HCT116 (cell line): ENCODE results near the gene UCK1. TPM values are rescaled to one million over a fixed set of nuclear protein-coding genes. Genes with fewer than 3 reads are reported as not detected.

Experiments
- ATAC-seq: fragments of 200-7000 bp; cut with Tn5 transposase; 2 replicates; pipeline ENCODE4 v1.9.1; 2020; ENCODE audit warnings: mild to moderate bottlenecking, moderate library complexity
- BruUV-seq: library from RNA; stranded (reverse); fragments of 400-500 nt; replicated peaks from 2 replicates; lab custom pipeline; 2021; lab: Mats Ljungman, UMichigan
- CTCF ChIA-PET: fragments of 300-600 bp; sonication (Branson Sonifier 250); formaldehyde crosslinking; loops from one replicate; lab custom pipeline; 2021; ENCODE audit warnings: antibody characterized with exemption; lab: Charles Lee
- POLR2A ChIA-PET: fragments of 300-600, 350-600 bp; sonication (Branson Sonifier 250); formaldehyde crosslinking; loops from one replicate; lab custom pipeline; 2021; ENCODE audit warnings: antibody characterized with exemption; lab: Charles Lee
- RAD21 ChIA-PET, 2 experiments: fragments of 300-600 bp; sonication (Branson Sonifier 250); formaldehyde crosslinking; loops; one replicate each; lab custom pipeline; 2023; ENCODE audit warnings: low total read pairs in 2 of 2; ENCODE audit not compliant: uncharacterized antibody in 2 of 2, unreplicated experiment in 2 of 2, low non-redundant PET in 1 of 2; lab: Charles Lee
- DNase-seq: peaks from one replicate; pipeline ENCODE4 v3.0.0-alpha.2; 2010; ENCODE audit warnings: low read depth, low spot score
- H2AFZ ChIP-seq: fragments of 200-600 bp; shearing (Covaris generic), sonication (generic); 2 replicates; pipeline ENCODE4 v1.6.1; 2017; ENCODE audit warnings: low read depth, mixed run types, mixed read lengths, antibody characterized with exemption, low read length; ENCODE audit not compliant: poor library complexity, severe bottlenecking
- H3K27ac ChIP-seq: 2 replicates; pipeline ENCODE4 v1.5.1; 2012; ENCODE audit warnings: low read depth, low read length
- H3K27me3 ChIP-seq: fragments of 200-600 bp; sonication (generic); 2 replicates; pipeline ENCODE4 v1.6.1; 2016; ENCODE audit warnings: mixed run types, low read length, mixed read lengths; ENCODE audit not compliant: insufficient read depth
- H3K36me3 ChIP-seq, 2 experiments: fragments of 200-500 bp in 1 of 2; fragments of 200-600 bp in 1 of 2; sonication (Bioruptor generic) in 1 of 2; sonication (generic) in 1 of 2; 2 replicates each; pipeline versions ENCODE4 v1.5.1 to v1.6.1; 2014 to 2016; ENCODE audit warnings: low read length in 2 of 2, inconsistent platforms in 1 of 2, mixed read lengths in 1 of 2, mixed run types in 1 of 2; ENCODE audit not compliant: insufficient read depth in 2 of 2, control insufficient read depth in 1 of 2
- H3K4me1 ChIP-seq, 2 experiments: fragments of 200-600 bp in 1 of 2; sonication (generic) in 1 of 2; 2 replicates each; pipeline versions ENCODE4 v1.5.1 to v1.6.1; 2012 to 2017; ENCODE audit warnings: low read length in 2 of 2, inconsistent platforms in 1 of 2, mild to moderate bottlenecking in 1 of 2, mixed read lengths in 1 of 2, mixed run types in 1 of 2, moderate library complexity in 1 of 2; ENCODE audit not compliant: insufficient read depth in 2 of 2, control insufficient read depth in 1 of 2
- H3K4me2 ChIP-seq: fragments of 200-600 bp; sonication (generic); 2 replicates; pipeline ENCODE4 v1.6.1; 2017; ENCODE audit warnings: mixed run types, low read length, mixed read lengths
- H3K4me3 ChIP-seq, 2 experiments: fragments of 200-600 bp in 1 of 2; sonication (generic) in 1 of 2; replicated peaks in 1 of 2; 2 replicates each; pipeline ENCODE4 v1.5.1; 2011 to 2016; ENCODE audit warnings: low read length in 2 of 2, control low read depth in 1 of 2, low read depth in 1 of 2, mild to moderate bottlenecking in 1 of 2, mixed read lengths in 1 of 2, mixed run types in 1 of 2
- H3K79me2 ChIP-seq: fragments of 200-600 bp; sonication (generic); 2 replicates; pipeline ENCODE4 v1.6.1; 2017; ENCODE audit warnings: mild to moderate bottlenecking, mixed run types, low read length, moderate library complexity, mixed read lengths; ENCODE audit not compliant: insufficient read depth
- H3K9ac ChIP-seq: fragments of 200-600 bp; sonication (generic); 2 replicates; pipeline ENCODE4 v1.6.1; 2016; ENCODE audit warnings: low read length, mixed read lengths
- H3K9me2 ChIP-seq: fragments of 200-600 bp; sonication (generic), shearing (Covaris generic); 2 replicates; pipeline ENCODE4 v1.6.1; 2017; ENCODE audit warnings: mixed run types, mild to moderate bottlenecking, moderate library complexity; ENCODE audit not compliant: insufficient read depth
- H3K9me3 ChIP-seq, 2 experiments: fragments of 200-500 bp in 1 of 2; fragments of 200-600 bp in 1 of 2; sonication (Bioruptor generic) in 1 of 2; sonication (generic) in 1 of 2; 2 replicates each; pipeline ENCODE4 v1.6.1; 2014 to 2017; ENCODE audit warnings: low read length in 2 of 2, mixed read lengths in 2 of 2, inconsistent platforms in 1 of 2, low read depth in 1 of 2, mild to moderate bottlenecking in 1 of 2, mixed run types in 1 of 2, moderate library complexity in 1 of 2; ENCODE audit not compliant: control insufficient read depth in 1 of 2, insufficient read depth in 1 of 2
- H4K20me1 ChIP-seq: fragments of 200-600 bp; sonication (generic), shearing (Covaris generic); 2 replicates; pipeline ENCODE4 v1.6.1; 2017; ENCODE audit warnings: mixed run types, mild to moderate bottlenecking, moderate library complexity; ENCODE audit not compliant: insufficient read depth
- CEBPB ChIP-seq: IDR thresholded peaks from 2 replicates; pipeline ENCODE4 v1.6.1; 2012; ENCODE audit warnings: low read depth
- EGR1 ChIP-seq: IDR thresholded peaks from 2 replicates; pipeline ENCODE4 v1.6.1; 2012; ENCODE audit warnings: low read depth
- FOSL1 ChIP-seq: IDR thresholded peaks from 2 replicates; pipeline ENCODE4 v1.6.1; 2012; ENCODE audit warnings: low read depth
- JUND ChIP-seq: IDR thresholded peaks from 2 replicates; pipeline ENCODE4 v1.6.1; 2012
- MAX ChIP-seq: IDR thresholded peaks from 2 replicates; pipeline ENCODE4 v1.6.1; 2012
- POLR2A ChIP-seq: IDR thresholded peaks from 2 replicates; pipeline ENCODE4 v1.7.0; 2011; ENCODE audit warnings: borderline replicate concordance; ENCODE audit not compliant: insufficient read depth, insufficient read length; ENCODE audit errors: extremely low read depth
- RAD21 ChIP-seq: IDR thresholded peaks from 2 replicates; pipeline ENCODE4 v1.6.1; 2012; ENCODE audit warnings: low read depth, mild to moderate bottlenecking
- REST ChIP-seq: IDR thresholded peaks from 2 replicates; pipeline ENCODE4 v1.6.1; 2012; ENCODE audit warnings: low read depth
- TCF7L2 ChIP-seq: IDR thresholded peaks from 2 replicates; pipeline ENCODE4 v1.7.0; 2011; ENCODE audit warnings: borderline replicate concordance, inconsistent platforms; ENCODE audit not compliant: insufficient read depth, insufficient read length; ENCODE audit errors: extremely low read depth
- ZBTB33 ChIP-seq: IDR thresholded peaks from 2 replicates; pipeline ENCODE4 v1.6.1; 2011; ENCODE audit warnings: mild to moderate bottlenecking, low read length, moderate library complexity; ENCODE audit not compliant: insufficient replicate concordance; ENCODE audit errors: extremely low read depth
- ZNF274 ChIP-seq: fragments of 200-500 bp; sonication (Bioruptor generic); IDR thresholded peaks from 2 replicates; pipeline ENCODE4 v1.6.1; 2014; ENCODE audit warnings: mild to moderate bottlenecking, low read depth, low read length, inconsistent platforms
- intact Hi-C: fragments of 100-400 bp; cut with micrococcal nuclease; formaldehyde crosslinking; loops from 2 replicates; pipeline ENCODE4 v1.10.0; 2022
- total RNA-seq: library from RNA; stranded (reverse); gene quantifications from one replicate; pipeline ENCODE4 v1.2.1, GENCODE V29; 2021; ENCODE audit not compliant: unreplicated experiment

The UCK1 gene
- total RNA-seq, 1 experiment from 2014 or later: 17.5 TPM

DNA sequence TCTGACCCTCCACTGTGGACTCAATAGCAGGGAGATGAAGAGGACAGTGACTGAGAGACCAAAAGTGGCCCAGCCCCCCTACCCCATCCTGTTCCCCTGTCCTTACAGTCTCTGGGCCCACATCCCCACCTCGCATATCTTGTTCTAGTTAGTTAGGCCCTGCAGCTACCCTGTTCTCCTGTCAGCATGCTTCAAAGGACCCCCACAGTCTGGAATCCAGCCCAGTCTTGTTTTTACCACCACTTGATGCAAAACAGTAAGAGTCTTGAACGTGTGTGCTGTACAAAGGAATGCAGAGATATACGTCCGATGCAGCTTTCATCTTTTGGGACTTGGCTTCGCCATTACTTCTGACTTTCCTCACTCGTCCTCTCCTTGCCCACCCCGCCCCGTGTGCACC, 40.5 kb downstream of the UCK1 start:
- no peak overlapping the region for H3K27ac ChIP-seq
- H3K9me3 ChIP-seq: no peaks in the 10 kb centered on the region
- H3K79me2 ChIP-seq: no peaks in the 10 kb centered on the region; the same call in 1 of the 2 replicates
- DNase-seq (no peak), ATAC-seq (no peak)
- RAD21 ChIA-PET: no interaction called here
- TF ChIP-seq POLR2A (no peak), ZBTB33 (no peak), EGR1 (no peak), CEBPB (no peak), JUND (no peak), REST (no peak), TCF7L2 (no peak), FOSL1 (no peak), RAD21 (no peak), ZNF274 (no peak), MAX (no peak)
- H3K36me3 ChIP-seq: peaks cover 75 to 83% of the 10 kb centered on the region in 2 experiments
- H3K4me2 ChIP-seq: no peak overlapping the region
- no peak overlapping the region for H2AFZ ChIP-seq
- BruUV-seq: no TSS peak
- no peaks in the 10 kb centered on the region for H3K4me1 ChIP-seq
- intact Hi-C loops: no loop called here
- no peak overlapping the region for H3K9ac ChIP-seq
- H4K20me1 ChIP-seq: no peaks in the 10 kb centered on the region
- no peaks in the 10 kb centered on the region for H3K27me3 ChIP-seq
- no peak overlapping the region for H3K4me3 ChIP-seq
- CTCF ChIA-PET: no interaction called here
- POLR2A ChIA-PET: no interaction called here
- H3K9me2 ChIP-seq: no peaks in the 10 kb centered on the region
